Measurements from ENCODE around the gene NTF4. TPM values are rescaled to one million over a fixed set of nuclear protein-coding genes. Genes with fewer than 3 reads are reported as not detected.

NTF4 gene, protein sequence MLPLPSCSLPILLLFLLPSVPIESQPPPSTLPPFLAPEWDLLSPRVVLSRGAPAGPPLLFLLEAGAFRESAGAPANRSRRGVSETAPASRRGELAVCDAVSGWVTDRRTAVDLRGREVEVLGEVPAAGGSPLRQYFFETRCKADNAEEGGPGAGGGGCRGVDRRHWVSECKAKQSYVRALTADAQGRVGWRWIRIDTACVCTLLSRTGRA
- not detected for total RNA-seq

DNA sequence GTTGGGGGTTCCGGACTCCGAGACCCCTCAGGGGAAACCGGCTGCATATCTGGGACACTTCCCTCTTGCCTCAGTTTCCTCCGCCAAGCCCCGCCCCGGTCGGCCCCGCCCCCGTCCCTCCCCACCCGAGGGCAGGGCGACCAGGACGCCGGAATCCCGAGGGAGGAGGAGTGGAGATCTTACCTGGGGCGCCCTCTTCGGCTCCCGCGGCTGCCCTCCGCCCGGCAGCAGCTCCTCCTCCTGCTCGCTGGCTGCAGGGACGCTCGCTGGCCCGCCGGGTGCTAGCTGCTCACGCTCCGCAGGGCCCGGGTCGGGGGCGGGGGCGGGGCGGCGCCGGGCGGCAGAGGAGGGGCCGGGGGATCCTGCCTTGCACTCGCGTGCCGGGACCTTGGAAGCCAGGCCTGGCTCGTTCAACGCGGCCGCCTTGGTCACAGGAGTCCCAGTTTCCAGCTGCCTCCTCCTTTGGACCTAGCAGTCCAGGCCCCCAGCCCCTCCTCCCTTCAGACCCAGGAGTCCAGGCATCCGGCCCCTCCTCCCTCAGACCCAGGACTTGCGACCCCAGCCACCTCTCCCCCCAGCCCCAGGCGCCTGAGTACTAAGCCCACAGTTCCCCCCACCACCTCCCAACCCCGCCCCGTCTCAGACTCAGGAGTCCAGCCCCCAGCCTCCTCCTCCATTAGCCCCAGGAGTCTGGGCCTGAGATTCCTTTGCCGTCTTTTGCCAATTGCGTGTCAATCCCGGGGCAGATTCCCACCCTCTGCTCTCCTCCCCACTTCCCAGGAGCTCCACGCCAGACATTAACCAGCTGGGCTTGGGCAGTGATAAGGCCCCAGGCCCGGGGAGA lies at the start of gene NTF4:
NTF4 (minus strand) TSS at position 51 of the 844 bp plus-strand sequence. CDS start 2,821 bp downstream, outside the sequence.
- no peak within 1 kb of the TSS for H3K27ac ChIP-seq
- no peaks in the 10 kb centered on the region for H3K9me3 ChIP-seq
- H3K4me1 ChIP-seq, result peaks cover 12% of the 10 kb centered on the region
- peak in 3 of 4 donors; percentile 19 to 52 (median 39) for DNase-seq
- H3K27me3 ChIP-seq, result peaks cover 0 to 7% of the 10 kb centered on the region in 2 donors
- intact Hi-C loops (cut with DNase I), result no loop called here
- WGBS, 2 donors, result 8 to 28% methylated on average over 7 to 48 of the region's 53 CpGs
- no peaks in the 10 kb centered on the region for H3K36me3 ChIP-seq (replicated peaks in 1 of 2; ENCODE audit: insufficient read depth in 1 of 2, low read depth in 2 of 2)
- H3K4me3 ChIP-seq, result no peak within 1 kb of the TSS
- TF ChIP-seq POLR2A (IDR thresholded peaks at IDR 0.05), result no peak
- no peak for TF ChIP-seq CTCF (IDR thresholded peaks at IDR 0.05)
- peak; percentile 45 for ATAC-seq

DNA sequence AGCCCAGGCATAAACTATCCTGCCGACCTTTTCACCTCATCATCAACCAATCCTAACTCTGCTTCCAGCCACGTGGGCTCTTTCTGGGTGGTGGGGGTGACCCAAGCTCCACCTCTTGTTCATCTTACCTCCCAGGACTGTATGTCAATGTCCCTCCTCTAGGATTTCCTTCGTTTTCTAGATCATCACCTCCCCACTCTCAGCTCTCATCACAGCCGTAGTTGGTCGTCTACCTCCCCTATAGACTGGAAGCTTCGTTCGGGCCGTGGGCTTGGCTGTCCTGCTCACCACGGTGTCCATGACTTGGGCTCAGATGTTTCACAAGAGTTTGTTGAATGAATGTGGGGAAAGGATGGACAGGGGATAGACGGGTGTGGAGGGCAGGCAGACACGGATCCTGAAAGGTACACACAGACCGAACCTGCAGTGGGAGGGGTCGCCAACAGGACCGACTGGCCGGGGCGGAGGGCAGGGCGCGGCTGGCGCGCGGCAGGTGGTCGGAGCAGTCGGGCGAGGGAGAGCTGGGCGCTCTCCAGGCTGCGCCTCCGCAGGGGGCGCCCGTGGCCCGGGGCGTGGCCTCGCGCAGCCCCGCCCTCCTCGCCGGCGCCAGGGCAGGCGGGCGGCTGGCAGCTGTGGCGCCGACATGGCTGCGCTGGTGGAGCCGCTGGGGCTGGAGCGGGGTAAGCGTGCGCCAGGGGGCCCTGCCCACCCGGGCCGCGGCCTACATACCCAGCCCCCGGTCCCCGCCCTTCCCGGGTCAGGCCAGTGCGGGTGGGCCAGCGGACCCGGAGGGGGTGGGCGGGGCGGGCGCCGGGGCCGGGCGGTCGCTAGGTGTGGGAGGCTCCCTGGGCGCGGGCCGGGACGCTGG lies 49.4 kb upstream of the NTF4 start, which contains the start of gene LIN7B:
LIN7B (plus strand) TSS at position 609 of the 868 bp plus-strand sequence; CDS start at position 644, 35 bp downstream.
- H3K36me3 ChIP-seq (replicated peaks in 1 of 2; ENCODE audit: insufficient read depth in 1 of 2, low read depth in 2 of 2), result peaks cover 0 to 1% of the 10 kb centered on the region in 2 donors
- H3K27ac ChIP-seq, result peak within 1 kb of the TSS in 3 of 4 donors; percentile 63 to 73 (median 68)
- peak; percentile 52 to 78 (median 72) for DNase-seq
- peak; percentile 69 for ATAC-seq
- no peaks in the 10 kb centered on the region for H3K9me3 ChIP-seq
- peak within 1 kb of the TSS; percentile 70 to 80 for H3K4me3 ChIP-seq
- intact Hi-C loops (cut with DNase I), result loop anchor here (5.0 kb wide), 1 partner anchor 33 kb away; no protein-coding TSS in a partner anchor
- no peaks in the 10 kb centered on the region for H3K27me3 ChIP-seq
- TF ChIP-seq POLR2A (IDR thresholded peaks at IDR 0.05) (no peak), CTCF (IDR thresholded peaks at IDR 0.05) (peak in 6 of 7 experiments; percentile 23 to 80 (median 66))
- 1 to 3% methylated on average over 11 to 35 of the region's 66 CpGs for WGBS, 2 donors
- H3K4me1 ChIP-seq, result peaks cover 29% of the 10 kb centered on the region

- Histone ChIP-seq H3K27me3 (no peaks in the 10 kb centered on the region), H3K4me1 (peaks cover 14% of the 10 kb centered on the region), H3K4me3 (no peak overlapping the region), H3K9me3 (no peaks in the 10 kb centered on the region), H3K36me3 (replicated peaks in 1 of 2; ENCODE audit: insufficient read depth in 1 of 2, low read depth in 2 of 2) (peaks cover 0 to 5% of the 10 kb centered on the region in 2 donors), H3K27ac (no peak overlapping the region)
- ATAC-seq (no peak), DNase-seq (no peak)
- TF ChIP-seq POLR2A (IDR thresholded peaks at IDR 0.05) (no peak), CTCF (IDR thresholded peaks at IDR 0.05) (no peak)
- 73 to 74% methylated on average over 11 of the region's 11 CpGs for WGBS, 2 donors
- intact Hi-C loops (cut with DNase I), result loop anchor here (5.0 kb wide), 1 partner anchor 36 kb away; no protein-coding TSS in a partner anchor
Observed at GRCh38 chr19:49111218-49111998, 46.8 kb upstream of the NTF4 start.

DNA sequence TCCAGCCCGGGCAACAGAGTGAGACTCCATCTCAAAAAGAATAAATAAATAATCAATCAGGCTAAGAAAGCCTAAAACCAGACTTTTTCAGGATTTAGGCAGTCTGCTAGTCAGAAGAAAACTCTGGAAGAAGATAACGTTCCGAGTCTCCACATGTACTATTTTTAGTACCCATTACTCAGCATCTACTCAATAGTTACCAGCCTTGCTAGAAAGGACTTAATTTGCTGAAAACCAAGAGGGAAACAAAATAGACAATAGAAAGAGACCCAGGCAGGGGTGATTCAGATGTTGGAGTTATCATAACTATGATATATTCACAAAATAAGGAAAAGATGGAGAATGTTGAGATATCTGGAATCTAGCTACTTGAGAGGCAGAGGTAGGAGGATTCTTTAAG lies 45.9 kb upstream of the NTF4 start:
- peaks cover 0 to 5% of the 10 kb centered on the region in 2 donors for H3K36me3 ChIP-seq (replicated peaks in 1 of 2; ENCODE audit: insufficient read depth in 1 of 2, low read depth in 2 of 2)
- DNase-seq, result no peak
- peaks cover 14% of the 10 kb centered on the region for H3K4me1 ChIP-seq
- ATAC-seq, result no peak
- intact Hi-C loops (cut with DNase I), result loop anchor here (5.0 kb wide), 1 partner anchor 37 kb away; no protein-coding TSS in a partner anchor
- no peaks in the 10 kb centered on the region for H3K27me3 ChIP-seq
- H3K9me3 ChIP-seq, result no peaks in the 10 kb centered on the region
- TF ChIP-seq CTCF (IDR thresholded peaks at IDR 0.05), result no peak
- TF ChIP-seq POLR2A (IDR thresholded peaks at IDR 0.05), result no peak
- H3K4me3 ChIP-seq, result no peak overlapping the region
- H3K27ac ChIP-seq, result no peak overlapping the region
- 29 to 37% methylated on average over 3 of the region's 3 CpGs for WGBS, 2 donors

Measured in body of pancreas (tissue), 4 donors.